Dendritic cell treated with granulocyte-macrophage colony-stimulating factor and Interleukin-4, amounts not matched to agents 40 ng/mL and 50 ng/mL, for 4 days (primary cell): ENCODE data around the gene LIF.

Source experiments
- H3K27ac Mint-ChIP-seq: one replicate; pipeline ENCODE4 v1.8.0; 2022; ENCODE audit warnings: mild to moderate bottlenecking, mixed read lengths
- H3K27me3 Mint-ChIP-seq: one replicate; pipeline ENCODE4 v1.8.0; 2022; ENCODE audit warnings: mild to moderate bottlenecking, mixed read lengths
- H3K36me3 Mint-ChIP-seq: one replicate; pipeline ENCODE4 v1.8.0; 2022; ENCODE audit warnings: low read depth, mixed read lengths
- H3K4me1 Mint-ChIP-seq: one replicate; pipeline ENCODE4 v1.8.0; 2022; ENCODE audit warnings: low read depth, mixed read lengths
- H3K4me3 Mint-ChIP-seq: one replicate; pipeline ENCODE4 v1.8.0; 2022; ENCODE audit warnings: mild to moderate bottlenecking, moderate library complexity, mixed read lengths
- H3K9me3 Mint-ChIP-seq: one replicate; pipeline ENCODE4 v1.8.0; 2022; ENCODE audit warnings: mixed read lengths
- intact Hi-C: fragments of 100-400 bp; cut with micrococcal nuclease; formaldehyde crosslinking; loops from one replicate; pipeline ENCODE4 v1.15.0; 2022

LIF gene

GRCh38 chr22:30250661-30251267 is 4.2 kb upstream of the LIF start:
- no peaks in the 10 kb centered on the region for H3K9me3 Mint-ChIP-seq
- H3K36me3 Mint-ChIP-seq, result no peaks in the 10 kb centered on the region
- H3K27me3 Mint-ChIP-seq, result peaks cover 58% of the 10 kb centered on the region
- intact Hi-C loops, result loop anchor here (5.0 kb wide), 1 partner anchor 37 kb away; the partner anchor contains the start of gene CASTOR1
- no peak overlapping the region for H3K27ac Mint-ChIP-seq
- peaks cover 50% of the 10 kb centered on the region for H3K4me1 Mint-ChIP-seq
- H3K4me3 Mint-ChIP-seq, result no peak overlapping the region

- H3K27me3 Mint-ChIP-seq, result peaks cover 64% of the 10 kb centered on the region
- no peaks in the 10 kb centered on the region for H3K9me3 Mint-ChIP-seq
- H3K4me1 Mint-ChIP-seq, result peaks cover 54% of the 10 kb centered on the region
- intact Hi-C loops, result loop anchor here (5.0 kb wide), 1 partner anchor 37 kb away; the partner anchor contains the start of gene CASTOR1
- H3K27ac Mint-ChIP-seq, result no peak overlapping the region
- H3K36me3 Mint-ChIP-seq, result no peaks in the 10 kb centered on the region
- H3K4me3 Mint-ChIP-seq, result no peak overlapping the region
These were observed 3.5 kb upstream of the LIF start for GRCh38 chr22:30250039-30250565.

GRCh38 chr22:30249049-30250038 is 2.8 kb upstream of the LIF start:
- H3K27me3 Mint-ChIP-seq, result peaks cover 69% of the 10 kb centered on the region
- no peaks in the 10 kb centered on the region for H3K9me3 Mint-ChIP-seq
- H3K4me1 Mint-ChIP-seq, result peaks cover 54% of the 10 kb centered on the region
- H3K27ac Mint-ChIP-seq, result no peak overlapping the region
- no peak overlapping the region for H3K4me3 Mint-ChIP-seq
- H3K36me3 Mint-ChIP-seq, result no peaks in the 10 kb centered on the region
- intact Hi-C loops, result loop anchor here (5.0 kb wide), 1 partner anchor 38 kb away; the partner anchor contains the start of gene CASTOR1

- H3K4me3 Mint-ChIP-seq, result no peak overlapping the region
- no peaks in the 10 kb centered on the region for H3K36me3 Mint-ChIP-seq
- H3K9me3 Mint-ChIP-seq, result no peaks in the 10 kb centered on the region
- intact Hi-C loops, result no loop called here
- H3K27me3 Mint-ChIP-seq, result peaks cover 77% of the 10 kb centered on the region
- peaks cover 50% of the 10 kb centered on the region for H3K4me1 Mint-ChIP-seq
- no peak overlapping the region for H3K27ac Mint-ChIP-seq
These were observed 1.9 kb upstream of the LIF start for GRCh38 chr22:30248484-30248883.

- intact Hi-C loops, result no loop called here
- H3K36me3 Mint-ChIP-seq, result no peaks in the 10 kb centered on the region
- H3K9me3 Mint-ChIP-seq, result no peaks in the 10 kb centered on the region
- no peak overlapping the region for H3K4me3 Mint-ChIP-seq
- H3K27me3 Mint-ChIP-seq, result peaks cover 76% of the 10 kb centered on the region
- peaks cover 45% of the 10 kb centered on the region for H3K4me1 Mint-ChIP-seq
- H3K27ac Mint-ChIP-seq, result no peak overlapping the region
These were observed 1.4 kb upstream of the LIF start for GRCh38 chr22:30247974-30248373.

GRCh38 chr22:30247561-30247960 is 1.0 kb upstream of the LIF start:
- no peak overlapping the region for H3K4me3 Mint-ChIP-seq
- peaks cover 41% of the 10 kb centered on the region for H3K4me1 Mint-ChIP-seq
- H3K9me3 Mint-ChIP-seq, result no peaks in the 10 kb centered on the region
- H3K27ac Mint-ChIP-seq, result no peak overlapping the region
- no peaks in the 10 kb centered on the region for H3K36me3 Mint-ChIP-seq
- intact Hi-C loops, result no loop called here
- H3K27me3 Mint-ChIP-seq, result peaks cover 77% of the 10 kb centered on the region

GRCh38 chr22:30246814-30247376 is 336 bp upstream of the LIF start:
- Mint-ChIP-seq H3K27ac (no peak overlapping the region), H3K36me3 (no peaks in the 10 kb centered on the region), H3K4me3 (no peak overlapping the region), H3K27me3 (peaks cover 76% of the 10 kb centered on the region), H3K4me1 (peaks cover 38% of the 10 kb centered on the region), H3K9me3 (no peaks in the 10 kb centered on the region)
- intact Hi-C loops, result no loop called here

GRCh38 chr22:30245181-30245984 is 1.2 kb downstream of the LIF start:
- H3K4me3 Mint-ChIP-seq, result no peak overlapping the region
- H3K4me1 Mint-ChIP-seq, result peaks cover 38% of the 10 kb centered on the region
- H3K36me3 Mint-ChIP-seq, result no peaks in the 10 kb centered on the region
- H3K9me3 Mint-ChIP-seq, result no peaks in the 10 kb centered on the region
- H3K27me3 Mint-ChIP-seq, result peaks cover 76% of the 10 kb centered on the region
- no peak overlapping the region for H3K27ac Mint-ChIP-seq
- intact Hi-C loops, result no loop called here

GRCh38 chr22:30244641-30245040 is 1.9 kb downstream of the LIF start:
- Mint-ChIP-seq H3K27ac (no peak overlapping the region), H3K36me3 (no peaks in the 10 kb centered on the region), H3K27me3 (peaks cover 71% of the 10 kb centered on the region), H3K9me3 (no peaks in the 10 kb centered on the region), H3K4me1 (peaks cover 38% of the 10 kb centered on the region), H3K4me3 (no peak overlapping the region)
- intact Hi-C loops, result no loop called here

GRCh38 chr22:30244066-30244465 is 2.5 kb downstream of the LIF start:
- peaks cover 68% of the 10 kb centered on the region for H3K27me3 Mint-ChIP-seq
- H3K36me3 Mint-ChIP-seq, result no peaks in the 10 kb centered on the region
- H3K4me1 Mint-ChIP-seq, result peaks cover 38% of the 10 kb centered on the region

GRCh38 chr22:30243661-30244060 is 2.9 kb downstream of the LIF start:
- intact Hi-C loops, result no loop called here
- peaks cover 64% of the 10 kb centered on the region for H3K27me3 Mint-ChIP-seq
- no peaks in the 10 kb centered on the region for H3K9me3 Mint-ChIP-seq
- H3K4me3 Mint-ChIP-seq, result no peak overlapping the region
- peaks cover 34% of the 10 kb centered on the region for H3K4me1 Mint-ChIP-seq
- H3K27ac Mint-ChIP-seq, result no peak overlapping the region
- no peaks in the 10 kb centered on the region for H3K36me3 Mint-ChIP-seq

More at GRCh38 chr22:30244066-30244465, 2.5 kb downstream of the LIF start:
- intact Hi-C loops, result no loop called here
- Mint-ChIP-seq H3K27ac (no peak overlapping the region), H3K4me3 (no peak overlapping the region), H3K9me3 (no peaks in the 10 kb centered on the region)

- H3K4me3 Mint-ChIP-seq, result no peak overlapping the region
- H3K36me3 Mint-ChIP-seq, result no peaks in the 10 kb centered on the region
- no peak overlapping the region for H3K27ac Mint-ChIP-seq
- H3K9me3 Mint-ChIP-seq, result no peaks in the 10 kb centered on the region
- peaks cover 47% of the 10 kb centered on the region for H3K27me3 Mint-ChIP-seq
- peaks cover 15% of the 10 kb centered on the region for H3K4me1 Mint-ChIP-seq
- intact Hi-C loops, result no loop called here
These were observed 4.8 kb downstream of the LIF start for GRCh38 chr22:30241576-30242371.
